KOPT-K1 (cell line): Measurements from ENCODE around the gene UXT.
"Not testable (repeated sequence)": the region's sequence is repeated elsewhere in the genome, so short reads cannot be mapped to it uniquely, and the experiment has no call there.

Experiments
- H3K27ac ChIP-seq: fragments of 200-600 bp; sonication (generic); 2 replicates; pipeline ENCODE4 v1.5.1; 2016; ENCODE audit warnings: antibody characterized with exemption, mild to moderate bottlenecking, low read depth, low read length; ENCODE audit not compliant: poor library complexity, severe bottlenecking
- H3K36me3 ChIP-seq: fragments of 200-600 bp; sonication (generic); 2 replicates; pipeline ENCODE4 v1.5.1; 2017; ENCODE audit warnings: antibody characterized with exemption, mild to moderate bottlenecking, low read length, moderate library complexity; ENCODE audit not compliant: insufficient read depth
- H3K9me3 ChIP-seq: fragments of 200-600 bp; sonication (generic); 2 replicates; pipeline ENCODE4 v1.5.1; 2017; ENCODE audit warnings: antibody characterized with exemption, low read length, mild to moderate bottlenecking; ENCODE audit not compliant: insufficient read depth, poor library complexity, severe bottlenecking

UXT gene

DNA sequence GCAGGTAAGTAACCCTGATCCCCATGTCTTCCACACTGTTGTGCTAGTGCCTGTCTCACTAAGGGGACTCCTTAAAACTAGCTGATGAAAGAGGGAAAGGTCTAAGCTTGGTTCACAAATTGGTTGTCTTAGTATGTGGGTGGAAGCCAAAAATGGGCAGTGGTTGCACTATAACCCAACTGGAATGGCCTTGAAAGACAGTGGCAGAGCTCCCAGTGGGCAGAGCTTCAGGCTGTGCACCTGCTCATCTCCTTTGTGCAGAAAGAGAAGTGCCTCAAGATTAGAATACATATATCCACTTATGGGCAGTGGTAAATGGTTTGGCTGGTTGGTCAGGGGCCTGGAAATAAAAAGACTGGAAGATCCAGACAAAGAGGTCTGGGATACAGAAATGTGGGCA, 46.6 kb downstream of the UXT start:
- no peak overlapping the region for H3K27ac ChIP-seq
- H3K9me3 ChIP-seq, result no peaks in the 10 kb centered on the region
- no peaks in the 10 kb centered on the region for H3K36me3 ChIP-seq

DNA sequence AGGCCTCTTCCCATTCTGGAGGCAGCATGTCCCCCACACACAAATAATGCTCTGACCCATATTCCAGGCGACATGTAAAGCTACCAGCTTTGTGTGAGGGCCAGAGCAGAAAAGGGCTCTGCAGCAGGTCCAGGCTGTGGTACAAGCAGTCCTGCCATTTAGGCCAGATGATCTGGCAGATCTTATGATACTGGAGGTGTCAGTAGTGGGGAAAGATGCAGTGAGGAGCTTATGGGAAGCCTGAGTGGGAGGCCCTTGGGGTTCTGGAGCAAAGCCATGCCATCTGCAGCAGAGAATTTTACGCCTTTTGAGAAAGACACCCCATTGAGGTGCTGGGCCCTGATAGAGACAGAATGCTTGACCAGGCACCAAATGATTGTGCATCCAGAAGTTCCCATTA, 47.1 kb downstream of the UXT start:
- Histone ChIP-seq H3K9me3 (no peaks in the 10 kb centered on the region), H3K36me3 (no peaks in the 10 kb centered on the region), H3K27ac (no peak overlapping the region)

DNA sequence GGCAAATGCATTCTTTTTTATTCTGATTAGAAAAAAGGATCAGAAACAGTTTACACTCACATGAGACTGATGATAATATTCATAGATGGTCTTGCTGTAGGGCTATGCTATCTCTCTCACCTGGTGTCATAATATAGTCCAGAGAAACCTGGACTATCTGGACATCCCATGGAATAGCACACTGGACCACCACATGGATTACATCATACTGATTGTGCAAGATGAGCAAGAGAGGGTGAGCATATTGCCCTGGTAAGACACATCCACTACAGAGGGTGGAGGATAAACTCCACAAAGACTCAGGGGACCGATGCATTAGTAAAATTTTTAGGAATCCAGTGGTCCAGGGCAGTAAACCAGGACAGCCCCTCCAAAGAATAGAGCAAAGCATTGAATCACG, 47.5 kb downstream of the UXT start:
- H3K9me3 ChIP-seq, result no peaks in the 10 kb centered on the region
- no peak overlapping the region for H3K27ac ChIP-seq
- H3K36me3 ChIP-seq, result no peaks in the 10 kb centered on the region

DNA sequence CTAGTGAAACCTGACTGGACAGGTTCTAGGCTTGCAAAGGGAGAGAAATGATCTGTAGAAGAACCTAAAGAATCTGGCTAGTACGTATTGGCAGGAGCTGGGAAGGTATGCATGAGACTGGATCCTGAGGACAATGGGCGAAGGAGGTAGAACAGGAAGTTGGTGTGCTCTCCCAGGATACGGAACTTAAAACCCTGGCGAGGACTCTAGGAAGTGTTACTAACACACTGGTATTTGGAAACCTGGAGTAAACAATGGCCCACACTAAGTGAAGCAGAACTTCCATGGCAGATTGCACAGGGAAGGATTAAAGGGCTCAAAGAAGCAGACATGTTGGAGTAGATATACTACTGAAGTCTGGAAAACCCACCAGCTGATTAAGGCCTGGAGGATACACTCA, 48.5 kb downstream of the UXT start:
- Histone ChIP-seq H3K27ac (no peak overlapping the region), H3K9me3 (no peaks in the 10 kb centered on the region), H3K36me3 (no peaks in the 10 kb centered on the region)

DNA sequence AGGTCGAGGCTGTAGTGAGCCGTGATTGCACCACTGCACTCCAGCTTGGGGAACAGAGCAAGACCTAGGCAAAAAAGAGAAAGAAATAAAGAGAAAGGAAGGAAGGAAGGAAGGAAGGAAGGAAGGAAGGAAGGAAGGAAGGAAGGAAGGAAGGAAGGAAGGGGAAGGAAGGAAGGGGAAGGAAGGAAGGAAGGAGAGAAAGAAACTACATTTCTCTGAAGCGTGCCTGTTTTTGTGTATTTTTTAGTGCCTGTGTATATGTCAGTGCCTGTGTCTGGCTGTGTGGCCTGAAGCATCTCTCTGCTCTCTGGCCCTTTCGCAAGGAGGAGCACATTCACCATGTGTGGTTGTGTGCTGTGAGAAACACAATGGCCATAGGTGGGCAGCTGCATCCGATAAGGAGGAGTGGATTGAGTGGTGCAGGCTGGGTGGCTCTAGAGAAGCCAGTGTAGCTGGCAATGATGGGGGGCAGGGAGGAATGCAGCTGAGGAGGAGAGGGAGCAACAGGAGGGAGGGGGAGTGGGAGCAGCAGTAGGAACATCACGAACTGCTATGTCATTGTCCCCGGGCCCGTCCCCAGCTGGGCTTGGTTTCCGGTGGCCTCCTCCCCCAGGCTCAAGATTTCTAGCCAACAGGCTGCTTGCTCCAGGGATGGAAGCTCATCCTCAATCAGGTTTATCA, 50.7 kb downstream of the UXT start:
- Histone ChIP-seq H3K9me3 (no peaks in the 10 kb centered on the region), H3K36me3 (no peaks in the 10 kb centered on the region), H3K27ac (no peak overlapping the region)

DNA sequence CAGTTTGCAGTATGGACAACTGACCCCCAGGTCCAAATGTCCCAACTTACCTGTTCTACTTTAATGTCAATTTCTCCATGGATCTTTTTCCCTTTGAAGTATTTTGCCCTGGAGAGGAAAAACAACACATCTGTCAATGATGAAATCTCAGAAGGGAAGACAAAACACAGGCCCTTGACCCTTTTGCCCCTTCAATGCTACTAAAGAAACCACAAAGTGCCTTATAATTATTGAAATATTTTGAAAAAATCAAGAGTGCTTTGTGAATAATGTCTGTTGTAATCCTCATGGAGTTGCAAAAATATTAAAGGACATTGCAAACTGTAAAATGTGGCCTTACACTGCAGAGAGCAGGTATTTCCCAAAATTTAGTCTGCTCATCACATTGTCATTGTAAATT, 51.9 kb downstream of the UXT start:
- Histone ChIP-seq H3K9me3 (no peaks in the 10 kb centered on the region), H3K36me3 (no peaks in the 10 kb centered on the region), H3K27ac (no peak overlapping the region)

DNA sequence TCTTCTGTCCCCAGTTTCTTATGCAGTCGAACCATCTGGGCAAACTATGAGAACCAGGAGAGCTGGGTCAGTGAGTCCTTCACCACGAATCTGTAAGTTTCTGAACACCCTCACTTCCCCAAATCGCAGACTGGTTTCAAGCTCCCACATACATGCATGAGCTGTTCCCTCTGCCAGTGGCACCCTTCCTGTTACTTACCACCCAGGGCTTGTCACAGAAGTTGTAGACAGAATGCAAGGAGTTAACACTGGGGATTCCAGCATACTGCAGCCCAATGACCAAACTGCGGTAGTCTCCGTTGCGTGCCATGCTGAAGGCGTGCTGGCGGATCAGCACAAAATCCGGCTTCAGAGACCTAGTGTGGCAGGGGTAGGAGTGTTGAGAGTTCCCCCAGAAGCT, 54.0 kb downstream of the UXT start:
- Histone ChIP-seq H3K9me3 (no peaks in the 10 kb centered on the region), H3K36me3 (no peaks in the 10 kb centered on the region), H3K27ac (no peak overlapping the region)

DNA sequence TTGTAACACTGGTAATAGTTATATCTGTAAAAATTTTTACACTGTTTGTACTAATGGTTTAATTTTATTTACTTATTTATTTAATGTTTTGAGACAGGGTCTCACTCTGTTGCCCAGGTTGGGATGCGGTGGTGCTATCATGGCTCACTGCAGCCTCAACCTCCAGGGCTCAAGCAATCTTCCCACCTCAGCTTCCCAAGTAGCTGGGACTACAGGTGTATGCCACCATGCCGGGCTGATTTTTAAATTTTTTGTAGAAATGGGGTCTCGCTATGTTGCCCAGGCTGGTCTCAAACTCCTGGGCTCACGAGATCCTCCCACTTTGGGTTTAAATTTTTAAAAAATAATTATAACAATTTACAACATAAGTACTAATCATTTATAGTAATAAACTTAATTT, 55.9 kb downstream of the UXT start:
- not testable (repeated sequence) for H3K36me3 ChIP-seq, H3K9me3 ChIP-seq, H3K27ac ChIP-seq
